B cell (primary cell): ENCODE data around the gene LASP1. TPM values are rescaled to one million over a fixed set of nuclear protein-coding genes. Genes with fewer than 3 reads are reported as not detected.
A peak's percentile ranks its signal among the peaks of the same experiment; 100 is the strongest.

Experiments
- ATAC-seq: fragments of 200-7000 bp; cut with Tn5 transposase; one replicate; pipeline ENCODE4 v1.10.0; 2021; ENCODE audit warnings: low read depth, mild to moderate bottlenecking, moderate number of reproducible peaks, moderate library complexity
- CTCF ChIA-PET: fragments of 350-600 bp; sonication (Branson Sonifier 250); formaldehyde crosslinking; loops from one replicate; lab custom pipeline; 2021; ENCODE audit warnings: antibody characterized with exemption, inconsistent platforms; lab: Charles Lee
- POLR2A ChIA-PET: fragments of 350-600 bp; sonication (Branson Sonifier 250); formaldehyde crosslinking; loops from one replicate; lab custom pipeline; 2021; ENCODE audit warnings: antibody characterized with exemption; lab: Charles Lee
- DNase-seq: peaks from one replicate; pipeline ENCODE4 v3.0.0; 2013
- H2AFZ ChIP-seq: 2 replicates; pipeline ENCODE4 v1.6.1; 2012; ENCODE audit warnings: mild to moderate bottlenecking, low read depth, low read length; ENCODE audit not compliant: insufficient read depth, poor library complexity, severe bottlenecking
- H3K27ac ChIP-seq, 2 donors: 1 replicate in 1 of 2; 2 replicates in 1 of 2; pipeline ENCODE4 v1.5.1; 2012 to 2013; ENCODE audit warnings: low read length in 2 of 2, mild to moderate bottlenecking in 2 of 2, moderate library complexity in 1 of 2
- H3K27me3 ChIP-seq, 4 experiments: fragments of 200-600 bp in 1 of 4; sonication (generic) in 1 of 4; replicated peaks in 1 of 4; 1 replicate in 2 of 4; 2 replicates in 2 of 4; pipeline versions ENCODE4 v1.6.1 to v1.7.0; 2013 to 2016; ENCODE audit warnings: low read length in 3 of 4, mild to moderate bottlenecking in 2 of 4, mixed read lengths in 1 of 4, moderate library complexity in 1 of 4; ENCODE audit not compliant: insufficient read depth in 4 of 4, control insufficient read depth in 3 of 4; ENCODE audit errors: control extremely low read depth in 1 of 4
- H3K36me3 ChIP-seq, 2 experiments: replicated peaks in 1 of 2; 1 replicate in 1 of 2; 2 replicates in 1 of 2; pipeline versions ENCODE4 v1.6.1 to v1.7.1; 2013; ENCODE audit warnings: low read length in 1 of 2; ENCODE audit not compliant: insufficient read depth in 2 of 2, control insufficient read depth in 1 of 2; ENCODE audit errors: control extremely low read depth in 1 of 2, extremely low read depth in 1 of 2
- H3K4me1 ChIP-seq, 2 donors: fragments of 200-600 bp in 1 of 2; sonication (generic) in 1 of 2; 1 replicate in 1 of 2; 2 replicates in 1 of 2; pipeline versions ENCODE4 v1.5.1 to v1.6.1; 2013 to 2017; ENCODE audit warnings: low read length in 2 of 2; ENCODE audit not compliant: control insufficient read depth in 2 of 2, insufficient read depth in 2 of 2
- H3K4me2 ChIP-seq: replicated peaks from 2 replicates; pipeline ENCODE3; 2012; ENCODE audit warnings: mild to moderate bottlenecking, low read depth, low read length; ENCODE audit not compliant: poor library complexity, severe bottlenecking
- H3K4me3 ChIP-seq, 5 experiments: fragments of 200-600 bp in 1 of 5; sonication (generic) in 1 of 5; 1 replicate in 3 of 5; 2 replicates in 2 of 5; pipeline versions ENCODE4 v1.5.1 to v1.7.0; 2011 to 2016; ENCODE audit warnings: low read length in 4 of 5, mild to moderate bottlenecking in 4 of 5, low read depth in 2 of 5, control low read depth in 1 of 5, moderate library complexity in 1 of 5; ENCODE audit not compliant: insufficient read depth in 1 of 5; ENCODE audit errors: control extremely low read depth in 1 of 5, extremely low read depth in 1 of 5
- H3K79me2 ChIP-seq: fragments of 200-600 bp; sonication (generic); one replicate; pipeline ENCODE4 v1.6.0; 2016; ENCODE audit warnings: low read length; ENCODE audit not compliant: control insufficient read depth, insufficient read depth
- H3K9ac ChIP-seq: fragments of 200-600 bp; sonication (generic); 2 replicates; pipeline ENCODE4 v1.6.1; 2017; ENCODE audit warnings: mild to moderate bottlenecking, low read length, moderate library complexity
- H3K9me3 ChIP-seq, 3 donors: one replicate each; pipeline versions ENCODE4 v1.6.1 to v1.7.1; 2013; ENCODE audit warnings: low read length in 2 of 3; ENCODE audit not compliant: control insufficient read depth in 2 of 3, insufficient read depth in 1 of 3; ENCODE audit errors: control extremely low read depth in 1 of 3
- H4K20me1 ChIP-seq: 2 replicates; pipeline ENCODE4 v1.6.0; 2012; ENCODE audit warnings: mild to moderate bottlenecking, low read length; ENCODE audit not compliant: insufficient read depth, control insufficient read depth, poor library complexity, severe bottlenecking
- H3K27ac Mint-ChIP-seq: one replicate; pipeline ENCODE4 v1.8.0; 2021; ENCODE audit warnings: mixed read lengths
- H3K27me3 Mint-ChIP-seq: one replicate; pipeline ENCODE4 v1.8.0; 2021; ENCODE audit warnings: mixed read lengths
- H3K4me1 Mint-ChIP-seq: one replicate; pipeline ENCODE4 v1.8.0; 2021; ENCODE audit warnings: mixed read lengths
- H3K4me3 Mint-ChIP-seq: one replicate; pipeline ENCODE4 v1.8.0; 2021; ENCODE audit warnings: mixed read lengths
- H3K9me3 Mint-ChIP-seq: one replicate; pipeline ENCODE4 v1.8.0; 2022; ENCODE audit warnings: mixed read lengths; ENCODE audit not compliant: insufficient read depth
- EZH2 ChIP-seq: IDR thresholded peaks from 2 replicates; pipeline ENCODE4 v1.6.1; 2012; ENCODE audit warnings: borderline replicate concordance, low read depth, mild to moderate bottlenecking, moderate library complexity, low read length; ENCODE audit not compliant: insufficient read depth, poor library complexity, severe bottlenecking
- WGBS: methylation state at CpG from one replicate; pipeline ENCODE4 v1.1.5; 2013; ENCODE audit warnings: missing lambda C conversion rate; ENCODE audit not compliant: insufficient coverage; 5-methylcytosine and 5-hydroxymethylcytosine counted together
- intact Hi-C: fragments of 100-400 bp; cut with micrococcal nuclease; formaldehyde crosslinking; loops from one replicate; pipeline ENCODE4 v1.10.0; 2022
- polyA plus RNA-seq: library from polyadenylated mRNA; depleted of rRNA; stranded (reverse); fragments of >200 nt; gene quantifications from 2 replicates; pipeline ENCODE4 v1.2.3, GENCODE V29; 2012
- total RNA-seq, 2 donors: library from RNA; stranded (reverse); fragments of 120-200 nt in 1 of 2; gene quantifications; 1 replicate in 1 of 2; 2 replicates in 1 of 2; pipeline versions ENCODE4 v1.2.3 to v1.2.4, GENCODE V29; 2013 to 2022
- TF ChIP-seq, protein P1 (sequence below): fragments of 200-600 bp; IDR thresholded peaks from one replicate; pipeline ENCODE4 v1.8.0; 2022; ENCODE audit warnings: antibody characterized with exemption, mild to moderate bottlenecking

LASP1 gene
- total and polyA plus RNA-seq, 2 donors (not counting 1 experiment from before 2014, with no cell fraction given) = 51.6 to 125 TPM

DNA sequence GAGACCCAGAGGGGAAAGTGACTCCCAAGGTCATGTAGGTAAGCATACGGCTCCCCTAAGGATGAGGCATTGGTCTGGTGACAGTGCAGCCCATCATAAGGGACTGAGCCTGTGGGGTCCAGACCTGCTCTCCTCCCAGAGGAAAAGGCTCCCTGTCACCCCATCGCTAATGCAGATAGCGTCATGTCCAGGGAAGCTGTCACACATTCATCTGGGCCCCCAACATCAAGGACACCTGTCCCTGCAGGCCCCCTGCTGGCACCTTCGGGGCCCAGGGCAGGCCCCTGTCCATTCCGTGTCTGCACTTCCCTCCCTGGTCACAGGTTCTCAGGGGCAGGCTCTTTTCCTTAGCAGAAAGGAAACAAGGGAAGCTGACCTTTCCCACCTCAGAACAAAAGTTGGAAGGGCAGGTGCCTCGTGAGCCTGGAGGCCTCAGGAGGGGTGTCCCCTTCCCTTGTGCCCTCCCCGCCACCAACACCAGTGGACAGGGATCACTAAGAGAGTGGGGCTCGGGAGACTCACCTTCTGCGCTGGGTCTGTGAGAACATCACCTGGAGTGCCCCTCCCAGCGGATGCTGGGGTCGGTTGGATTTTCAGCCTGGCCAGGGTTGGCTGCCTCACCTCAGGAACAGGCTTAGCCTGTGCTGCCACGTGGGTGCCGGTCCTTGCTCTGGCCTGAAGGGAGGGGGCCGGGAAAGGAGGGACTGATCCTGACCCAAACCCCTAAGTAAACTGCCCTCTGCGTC, 38.2 kb downstream of the LASP1 start:
- 92% methylated on average over 13 of the region's 15 CpGs for WGBS
- Mint-ChIP-seq H3K9me3 (no peaks in the 10 kb centered on the region), H3K4me1 (peaks cover 33% of the 10 kb centered on the region), H3K27me3 (no peaks in the 10 kb centered on the region), H3K27ac (peak overlapping the region; percentile 56), H3K4me3 (no peak overlapping the region)
- intact Hi-C loops = no loop called here
- Histone ChIP-seq H3K79me2 (peaks cover 95% of the 10 kb centered on the region), H3K4me3 (no peak overlapping the region), H3K27ac (no peak overlapping the region), H2AFZ (no peak overlapping the region), H3K4me1 (peaks cover 13 to 34% of the 10 kb centered on the region in 2 donors), H3K27me3 (no peaks in the 10 kb centered on the region), H3K9ac (no peak overlapping the region), H3K4me2 (no peak overlapping the region), H3K9me3 (no peaks in the 10 kb centered on the region), H4K20me1 (peaks cover 80% of the 10 kb centered on the region), H3K36me3 (peaks cover 6 to 55% of the 10 kb centered on the region in 2 experiments)
- no peak for DNase-seq
- POLR2A ChIA-PET = no interaction called here
- no peak for ATAC-seq
- CTCF ChIA-PET = interaction anchor here (1.7 kb wide), 2 partner anchors 13 to 75 kb away, joined by 4 to 5 read pairs; no protein-coding TSS in a partner anchor
- TF ChIP-seq, protein P1, sequence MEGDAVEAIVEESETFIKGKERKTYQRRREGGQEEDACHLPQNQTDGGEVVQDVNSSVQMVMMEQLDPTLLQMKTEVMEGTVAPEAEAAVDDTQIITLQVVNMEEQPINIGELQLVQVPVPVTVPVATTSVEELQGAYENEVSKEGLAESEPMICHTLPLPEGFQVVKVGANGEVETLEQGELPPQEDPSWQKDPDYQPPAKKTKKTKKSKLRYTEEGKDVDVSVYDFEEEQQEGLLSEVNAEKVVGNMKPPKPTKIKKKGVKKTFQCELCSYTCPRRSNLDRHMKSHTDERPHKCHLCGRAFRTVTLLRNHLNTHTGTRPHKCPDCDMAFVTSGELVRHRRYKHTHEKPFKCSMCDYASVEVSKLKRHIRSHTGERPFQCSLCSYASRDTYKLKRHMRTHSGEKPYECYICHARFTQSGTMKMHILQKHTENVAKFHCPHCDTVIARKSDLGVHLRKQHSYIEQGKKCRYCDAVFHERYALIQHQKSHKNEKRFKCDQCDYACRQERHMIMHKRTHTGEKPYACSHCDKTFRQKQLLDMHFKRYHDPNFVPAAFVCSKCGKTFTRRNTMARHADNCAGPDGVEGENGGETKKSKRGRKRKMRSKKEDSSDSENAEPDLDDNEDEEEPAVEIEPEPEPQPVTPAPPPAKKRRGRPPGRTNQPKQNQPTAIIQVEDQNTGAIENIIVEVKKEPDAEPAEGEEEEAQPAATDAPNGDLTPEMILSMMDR = no peak

DNA sequence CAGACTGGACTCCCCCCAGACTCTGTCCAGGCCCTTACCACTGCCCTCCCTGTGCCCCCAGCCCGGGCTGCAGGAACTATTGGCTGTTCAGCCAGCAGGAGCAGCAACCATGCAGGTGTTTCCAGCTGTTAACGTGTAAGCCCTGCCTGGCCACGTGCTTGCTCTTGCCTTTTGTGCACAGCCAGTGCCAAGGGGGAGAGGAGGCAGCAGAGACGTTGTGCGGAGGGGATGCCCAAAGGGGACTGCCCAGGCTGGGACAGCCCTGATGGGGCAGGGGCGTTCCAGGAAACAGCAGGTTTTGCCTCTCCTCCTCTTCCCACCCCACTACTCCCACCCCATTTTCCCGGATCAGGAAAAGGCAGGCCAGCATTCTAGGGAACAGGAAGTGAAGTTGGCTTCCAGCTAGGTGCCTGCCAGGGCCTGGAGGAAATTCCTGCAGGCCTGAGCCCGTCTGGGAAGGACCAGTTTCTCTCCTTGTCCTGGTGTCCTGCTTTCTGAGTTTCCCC, 38.9 kb downstream of the LASP1 start:
- Histone ChIP-seq H3K36me3 (peaks cover 3 to 53% of the 10 kb centered on the region in 2 experiments), H3K9ac (no peak overlapping the region), H3K27me3 (no peaks in the 10 kb centered on the region), H3K4me3 (no peak overlapping the region), H2AFZ (no peak overlapping the region), H3K79me2 (peaks cover 92% of the 10 kb centered on the region), H3K27ac (no peak overlapping the region), H4K20me1 (peaks cover 84% of the 10 kb centered on the region), H3K9me3 (no peaks in the 10 kb centered on the region), H3K4me2 (no peak overlapping the region), H3K4me1 (peaks cover 13 to 34% of the 10 kb centered on the region in 2 donors)
- ChIA-PET POLR2A (no interaction called here), CTCF (interaction anchor here (1.7 kb wide), 1 partner anchor 74 kb away, joined by 5 read pairs; no protein-coding TSS in a partner anchor)
- no peak for DNase-seq
- Mint-ChIP-seq H3K27ac (peak overlapping the region; percentile 56), H3K4me3 (no peak overlapping the region), H3K9me3 (no peaks in the 10 kb centered on the region), H3K4me1 (peaks cover 33% of the 10 kb centered on the region), H3K27me3 (no peaks in the 10 kb centered on the region)
- TF ChIP-seq, protein P1 = no peak
- no peak for TF ChIP-seq EZH2
- no peak for ATAC-seq
- 40% methylated on average over 3 of the region's 8 CpGs for WGBS
- intact Hi-C loops = no loop called here
